Fibroblast of skin of right quadriceps (primary cell): Measurements from ENCODE around the gene CDC37L1.

Experiments
- DNase-seq: peaks from one replicate; pipeline ENCODE4 v3.0.0-alpha.2; 2013

CDC37L1 gene

DNA sequence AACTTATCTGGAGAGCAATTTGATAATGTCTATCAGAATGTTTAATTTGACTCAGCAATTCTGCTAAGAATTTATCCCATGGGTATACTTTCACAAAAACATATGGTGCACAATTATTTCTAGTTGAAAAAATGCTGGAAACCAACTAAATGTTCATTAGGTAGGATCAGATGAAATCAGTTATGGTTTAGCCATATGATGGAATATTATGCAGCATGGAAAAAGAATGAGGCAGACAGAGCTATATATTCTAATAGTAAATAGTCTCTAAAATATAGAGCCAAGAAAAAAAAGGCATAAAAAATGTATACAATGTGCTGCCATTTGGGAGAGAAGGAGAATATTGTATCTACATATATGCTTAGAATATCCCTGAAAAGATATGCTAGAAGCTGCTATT, 9.5 kb upstream of the CDC37L1 start:
- DNase-seq = no peak

DNA sequence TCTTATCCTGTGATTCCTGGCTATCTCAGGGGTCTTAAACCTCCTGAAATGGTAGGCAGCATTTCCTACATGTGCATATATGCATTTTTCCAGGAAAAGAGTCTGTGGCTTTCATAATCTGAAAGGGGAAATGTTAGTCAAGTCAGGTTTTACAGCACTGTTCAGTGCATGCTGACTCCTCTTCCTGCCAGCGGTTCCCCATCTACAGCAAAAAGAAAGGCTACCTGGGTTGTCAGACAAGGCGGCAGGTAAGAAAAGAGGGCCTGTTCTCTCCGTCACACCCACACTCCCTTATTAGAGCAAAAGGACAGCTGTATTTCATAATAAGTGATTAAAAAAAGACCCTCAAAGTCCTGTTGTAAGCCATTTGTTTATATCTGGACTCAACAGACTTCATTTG, 8.8 kb upstream of the CDC37L1 start:
- no peak for DNase-seq

DNA sequence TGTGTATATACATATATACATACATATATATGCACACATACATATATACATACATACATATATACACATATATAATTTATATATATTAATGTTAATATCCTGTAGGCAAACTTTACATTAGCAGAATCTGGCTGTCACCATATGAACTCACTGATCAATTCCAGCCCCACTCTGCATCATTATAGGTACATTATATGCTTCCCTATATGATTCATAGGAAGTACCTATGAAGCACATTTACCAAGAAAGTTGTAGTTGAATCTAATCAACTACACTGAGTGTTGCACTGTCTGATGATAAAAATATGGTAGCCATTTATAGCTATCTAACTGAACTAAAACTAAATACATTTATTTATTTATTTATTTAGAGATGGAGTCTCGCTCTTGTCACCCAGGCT, 7.6 kb upstream of the CDC37L1 start:
- DNase-seq = no peak

DNA sequence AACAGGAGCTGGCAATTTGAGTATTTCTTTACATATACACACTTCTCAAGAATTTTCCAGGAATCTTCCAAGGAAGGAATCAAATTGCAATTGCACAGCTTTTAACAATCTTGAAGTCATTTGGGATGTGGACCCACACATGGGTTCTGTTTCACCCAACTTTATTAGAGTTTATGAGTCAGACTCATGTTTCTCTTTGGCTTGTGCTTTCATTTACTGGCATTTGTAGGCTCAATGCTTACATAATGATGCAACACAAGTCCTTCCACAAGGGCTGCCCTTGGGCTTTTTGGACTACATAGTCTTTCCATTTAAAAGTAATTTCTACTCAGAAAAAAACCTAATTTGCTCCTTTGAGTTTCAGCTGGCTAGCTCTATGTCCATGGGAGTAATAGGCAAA, 4.6 kb upstream of the CDC37L1 start:
- DNase-seq = peak; percentile 95

DNA sequence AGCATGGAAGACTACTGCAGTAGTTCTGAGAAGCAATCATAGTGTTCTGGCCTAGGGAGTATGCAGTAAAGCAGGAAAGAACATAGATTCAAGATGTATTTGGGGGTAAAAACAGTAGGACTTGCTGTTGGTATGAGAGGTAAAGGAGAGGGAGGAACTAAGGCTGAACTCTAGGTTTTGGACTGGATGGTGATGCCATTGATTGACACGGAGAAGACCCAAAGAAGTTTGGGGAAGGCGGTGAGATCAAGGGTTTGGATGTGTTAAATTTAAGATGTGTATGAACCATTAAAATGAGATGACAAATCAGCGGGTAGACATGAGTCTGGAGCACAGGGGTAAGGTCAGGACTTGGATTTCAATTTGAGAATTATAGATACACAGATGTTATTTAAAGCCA, 2.0 kb upstream of the CDC37L1 start:
- DNase-seq = no peak

DNA sequence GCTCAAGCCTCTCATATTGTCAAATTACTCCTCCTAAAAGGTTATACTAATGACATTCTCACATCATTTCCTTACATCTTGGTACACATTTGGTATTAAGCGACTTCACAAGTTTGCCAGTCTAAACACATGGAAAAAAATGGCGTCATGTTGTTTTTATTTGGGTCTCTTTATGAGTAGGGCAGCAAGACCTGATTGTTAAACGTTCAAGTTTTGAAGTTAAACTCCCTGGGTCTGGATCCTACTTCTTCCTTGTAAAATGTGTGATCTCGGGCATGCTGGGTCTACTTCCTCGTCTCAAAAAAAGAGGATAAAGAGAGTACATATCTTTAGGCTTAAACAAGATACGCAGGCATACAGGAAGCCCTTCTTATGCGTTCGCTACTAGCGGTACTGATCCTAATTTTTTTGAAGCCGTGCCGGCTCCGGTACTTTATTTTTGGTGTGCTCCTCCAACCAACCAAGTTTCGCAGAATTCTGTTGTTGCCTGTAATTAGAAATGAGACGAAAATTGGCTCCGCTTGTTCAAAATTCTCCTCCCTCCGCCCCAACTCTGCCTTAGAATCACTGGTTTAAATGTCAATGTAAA, 596 bp upstream of the CDC37L1 start:
- peak; percentile 38 for DNase-seq

DNA sequence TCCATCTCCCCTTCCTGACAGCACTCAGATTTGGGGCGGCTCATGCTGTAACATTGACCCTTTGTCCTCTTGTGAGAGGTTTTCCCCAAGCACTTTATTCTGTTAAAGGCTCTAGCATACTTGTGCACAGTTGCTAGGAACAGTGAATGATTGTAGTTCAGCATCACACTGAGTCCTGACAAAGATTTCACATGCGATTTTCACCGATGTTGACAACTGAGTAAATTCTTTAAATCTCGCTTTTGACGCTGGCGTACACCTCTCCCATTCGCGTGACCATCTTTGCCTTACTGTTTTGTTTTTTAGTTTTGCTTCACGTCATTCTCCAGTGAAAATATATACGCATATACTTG, 780 bp downstream of the CDC37L1 start:
- DNase-seq = no peak

DNA sequence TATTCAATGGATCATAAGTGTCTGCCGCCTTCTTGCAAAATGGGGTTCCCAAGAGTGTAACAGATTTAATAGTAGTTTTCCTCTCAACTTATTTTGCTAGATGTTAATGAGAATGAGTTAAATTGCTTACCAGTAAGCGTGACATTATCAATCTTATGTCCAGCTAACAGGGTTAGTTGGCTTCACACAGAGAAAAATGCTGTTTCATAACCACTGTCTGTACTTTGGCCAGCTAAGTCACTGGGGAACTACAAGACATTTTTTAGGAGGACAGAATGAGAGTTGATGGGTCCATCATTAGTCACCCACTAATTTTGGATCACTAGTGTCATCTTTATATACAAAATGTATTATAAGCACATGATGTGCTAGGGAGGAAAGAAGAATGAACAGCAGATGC, 1.4 kb downstream of the CDC37L1 start:
- DNase-seq = peak; percentile 27

DNA sequence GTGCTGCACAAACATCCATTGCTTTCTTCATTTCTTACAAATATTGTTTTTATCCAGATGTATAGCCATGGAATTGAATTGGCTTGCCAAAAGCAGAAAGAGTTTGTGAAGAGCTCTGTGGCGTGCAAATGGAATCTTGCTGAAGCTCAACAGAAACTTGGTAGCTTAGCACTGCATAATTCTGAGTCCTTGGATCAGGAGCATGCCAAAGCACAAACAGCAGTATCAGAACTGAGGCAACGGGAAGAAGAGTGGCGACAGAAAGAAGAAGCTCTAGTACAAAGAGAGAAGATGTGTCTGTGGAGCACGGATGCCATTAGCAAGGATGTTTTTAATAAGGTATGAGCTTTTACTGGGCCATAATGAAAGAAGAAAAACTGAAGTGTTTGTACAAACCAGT, 5.5 kb downstream of the CDC37L1 start:
- no peak for DNase-seq

DNA sequence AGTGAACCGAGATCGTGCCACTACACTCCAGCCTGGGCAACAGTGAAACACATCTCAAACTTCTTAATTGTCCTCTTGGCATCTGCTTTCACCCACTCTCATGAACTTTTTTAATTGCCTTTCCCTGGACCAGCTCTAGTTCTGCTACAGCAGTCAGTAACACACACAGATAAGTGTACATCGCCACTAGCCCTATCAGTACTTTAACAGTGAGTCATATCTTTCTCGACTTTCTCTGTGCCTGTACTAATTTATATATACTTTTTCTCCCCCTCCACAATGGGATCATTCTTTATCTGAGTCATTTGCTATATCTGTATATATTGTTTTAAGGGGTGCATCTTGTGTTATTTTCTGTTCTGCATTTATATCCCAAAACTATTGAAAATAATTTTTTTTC, 6.7 kb downstream of the CDC37L1 start:
- no peak for DNase-seq

DNA sequence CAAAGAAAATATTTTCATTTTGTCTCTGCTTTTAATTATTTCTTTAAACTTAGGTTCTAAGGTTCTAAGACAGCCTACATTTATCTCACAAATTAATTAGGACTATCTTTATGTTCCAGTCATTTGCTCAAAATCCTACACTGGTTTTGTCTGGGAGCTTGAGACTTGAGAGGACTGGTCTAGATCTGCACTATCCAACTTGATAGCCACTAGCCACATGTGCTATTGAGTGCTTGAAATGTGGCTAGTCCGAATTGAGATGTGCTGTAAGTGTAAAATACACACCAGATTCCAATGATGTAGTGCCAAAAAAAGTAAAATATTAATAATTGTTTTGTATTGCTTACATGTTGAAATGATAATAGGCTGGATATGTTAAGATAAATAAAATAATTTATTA, 7.2 kb downstream of the CDC37L1 start:
- DNase-seq = no peak

DNA sequence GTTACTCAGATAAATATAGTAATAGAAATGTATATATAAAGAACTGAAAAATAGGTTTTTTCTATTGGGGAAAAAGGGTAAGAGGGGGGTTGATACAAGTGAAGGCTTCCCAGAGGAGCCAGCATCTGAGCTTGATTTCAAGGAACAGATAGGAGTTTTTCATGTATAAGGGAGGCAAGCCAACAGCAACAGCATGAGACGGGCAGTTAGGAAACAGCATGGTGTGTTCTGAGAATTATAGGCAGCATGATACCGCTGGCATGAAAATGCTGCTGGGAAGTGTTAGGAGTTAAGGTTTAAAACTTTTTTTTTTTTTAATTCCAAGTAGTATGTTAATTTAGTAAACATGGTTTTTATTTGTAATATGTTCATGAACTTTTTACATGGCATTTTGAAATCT, 9.7 kb downstream of the CDC37L1 start:
- no peak for DNase-seq

DNA sequence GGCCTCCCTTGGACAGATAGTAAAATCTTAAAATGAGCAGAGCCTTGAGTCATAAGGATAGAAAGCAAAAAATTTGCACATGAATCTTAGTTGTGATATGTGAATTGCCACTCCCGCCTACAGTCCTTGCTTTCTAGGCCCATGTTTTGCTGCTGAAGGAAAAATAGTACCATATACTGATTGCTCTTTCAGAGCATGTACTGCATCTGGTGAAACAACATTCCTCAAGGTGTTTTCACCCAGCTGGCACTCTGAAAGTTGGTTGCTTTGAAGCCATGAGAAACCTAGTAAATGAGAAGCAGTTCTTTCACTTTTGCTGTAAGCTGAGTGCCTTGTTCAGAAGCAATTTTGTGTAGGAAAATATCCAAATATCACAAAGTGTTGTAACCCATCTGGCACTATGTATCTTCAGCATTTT, 10.3 kb downstream of the CDC37L1 start:
- no peak for DNase-seq

DNA sequence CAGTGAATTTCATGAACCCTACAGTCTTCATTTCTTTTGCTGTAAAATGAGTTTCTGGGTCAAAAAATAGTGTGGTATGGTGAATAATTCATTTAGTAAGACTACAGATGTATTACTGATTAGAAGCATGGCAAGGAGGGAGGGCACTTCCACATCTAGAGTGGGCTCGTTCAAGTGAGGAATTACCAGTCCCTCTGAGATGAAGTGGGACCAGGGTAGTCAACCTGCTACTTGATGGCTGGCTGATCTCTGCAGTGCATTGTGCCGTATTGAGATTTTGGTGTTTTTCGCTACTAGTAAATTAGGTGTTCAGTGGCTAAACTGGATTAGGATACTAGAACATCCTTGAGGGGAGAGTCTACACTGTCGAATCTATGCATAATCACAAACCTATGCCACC, 10.8 kb downstream of the CDC37L1 start:
- DNase-seq = no peak

DNA sequence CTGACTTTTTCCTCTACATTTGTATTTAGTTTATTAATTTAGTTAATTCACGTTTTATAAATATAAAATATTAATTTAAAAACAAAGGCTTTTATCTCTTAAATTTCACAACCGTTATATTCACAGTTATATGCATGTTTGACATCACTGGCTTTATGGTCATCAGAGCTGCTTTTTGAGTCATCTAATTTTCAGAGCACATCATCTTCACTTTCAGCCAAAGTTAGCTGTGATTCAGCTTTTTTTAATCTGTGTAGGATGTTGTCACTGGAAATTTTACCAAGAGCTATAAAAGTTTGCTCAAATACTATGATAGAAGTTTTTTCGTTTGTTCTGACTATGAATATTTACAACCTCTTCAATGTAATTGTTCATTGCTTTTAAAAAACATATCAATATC, 12.4 kb downstream of the CDC37L1 start:
- DNase-seq = peak; percentile 56

DNA sequence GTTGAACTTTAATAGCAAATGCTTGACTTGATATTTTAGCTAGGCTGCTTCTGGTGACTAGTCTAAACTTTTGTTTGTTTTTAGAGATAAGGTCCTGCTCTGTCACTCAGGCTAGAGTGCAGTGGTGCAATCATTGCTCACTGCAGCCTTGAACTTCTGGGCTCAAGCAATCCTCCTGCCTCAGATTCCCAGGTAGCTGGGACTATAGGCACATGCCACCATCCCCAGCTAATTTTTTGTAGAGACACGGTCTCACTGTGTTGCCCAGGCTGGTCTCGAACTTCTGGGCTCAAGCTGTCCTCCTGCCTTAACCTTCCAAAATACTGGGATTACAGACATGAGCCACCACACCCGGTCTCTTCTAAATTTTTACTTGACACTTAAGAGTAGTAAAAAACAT, 20.7 kb downstream of the CDC37L1 start:
- no peak for DNase-seq

DNA sequence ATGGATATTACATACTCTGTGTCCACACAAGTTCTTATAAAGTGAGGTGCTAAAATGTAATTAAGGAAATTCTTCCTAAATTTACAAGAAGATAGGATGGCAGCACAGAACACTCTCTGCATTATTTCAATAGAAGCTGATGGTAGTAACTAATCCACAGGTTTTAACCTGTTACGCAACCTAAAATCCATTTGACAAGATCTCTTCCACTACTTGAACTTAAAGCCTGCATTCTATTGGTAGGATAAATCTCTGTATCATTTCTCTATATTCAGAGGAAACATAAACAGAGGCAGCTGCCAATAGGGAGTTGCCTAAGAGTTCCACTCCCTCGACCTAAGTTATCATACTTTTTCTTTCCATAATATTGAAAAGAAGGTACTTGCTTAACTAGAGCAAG, 21.6 kb downstream of the CDC37L1 start:
- no peak for DNase-seq

DNA sequence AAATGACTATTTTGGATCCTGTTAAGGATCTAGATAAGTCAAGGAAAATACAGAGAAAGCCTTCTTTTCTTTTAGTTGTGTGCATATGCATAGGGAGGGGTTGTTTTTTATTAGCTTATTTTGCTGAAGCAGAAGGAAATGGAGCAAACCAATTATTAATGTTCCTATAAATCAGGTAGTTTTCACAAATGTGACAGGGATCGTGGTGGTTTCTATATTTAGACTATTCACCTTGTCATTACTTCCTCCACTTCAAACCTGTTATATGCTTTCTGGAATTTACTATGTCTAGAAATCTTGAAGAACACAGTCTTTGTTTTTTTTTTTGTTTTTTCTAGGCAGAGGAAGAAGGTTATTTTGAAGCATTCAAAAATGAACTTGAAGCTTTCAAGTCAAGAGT, 22.2 kb downstream of the CDC37L1 start:
- DNase-seq = no peak

DNA sequence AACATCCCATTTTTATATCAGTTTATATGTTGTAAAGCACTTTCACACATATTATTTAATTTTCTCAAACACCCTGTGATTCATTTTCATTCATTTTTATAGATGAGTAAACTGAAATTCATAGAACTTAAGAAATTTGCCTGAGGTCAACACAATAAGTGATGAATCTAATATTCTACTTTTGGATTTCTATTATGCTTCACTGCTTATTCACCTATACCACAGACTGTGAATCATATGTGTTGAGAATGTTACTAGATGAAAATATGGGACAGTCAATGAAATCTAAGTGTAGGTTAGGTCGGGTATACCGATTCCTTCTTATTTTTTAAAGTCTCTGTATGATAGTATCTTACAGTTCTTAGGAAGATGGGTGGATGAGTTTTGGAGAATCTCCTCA, 24.8 kb downstream of the CDC37L1 start:
- DNase-seq = no peak

DNA sequence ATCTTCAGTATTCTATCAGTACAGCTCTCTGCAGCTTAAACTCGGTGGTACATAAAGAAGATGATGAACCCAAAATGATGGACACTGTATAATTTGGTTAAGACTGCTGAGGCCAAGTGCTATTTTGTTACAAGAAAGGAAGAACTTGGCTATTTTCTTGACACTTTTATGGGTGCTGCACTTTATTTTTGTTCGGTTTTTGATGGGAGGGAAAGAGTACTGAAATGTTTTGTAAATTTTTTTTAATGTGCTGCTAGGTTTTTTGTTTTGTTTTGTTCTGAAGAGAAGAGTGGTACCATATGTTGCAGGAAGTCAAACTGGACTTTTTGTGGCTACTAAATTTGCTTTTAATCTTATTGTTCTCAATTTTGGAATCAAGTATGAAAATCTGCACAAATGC, 26.7 kb downstream of the CDC37L1 start:
- no peak for DNase-seq

DNA sequence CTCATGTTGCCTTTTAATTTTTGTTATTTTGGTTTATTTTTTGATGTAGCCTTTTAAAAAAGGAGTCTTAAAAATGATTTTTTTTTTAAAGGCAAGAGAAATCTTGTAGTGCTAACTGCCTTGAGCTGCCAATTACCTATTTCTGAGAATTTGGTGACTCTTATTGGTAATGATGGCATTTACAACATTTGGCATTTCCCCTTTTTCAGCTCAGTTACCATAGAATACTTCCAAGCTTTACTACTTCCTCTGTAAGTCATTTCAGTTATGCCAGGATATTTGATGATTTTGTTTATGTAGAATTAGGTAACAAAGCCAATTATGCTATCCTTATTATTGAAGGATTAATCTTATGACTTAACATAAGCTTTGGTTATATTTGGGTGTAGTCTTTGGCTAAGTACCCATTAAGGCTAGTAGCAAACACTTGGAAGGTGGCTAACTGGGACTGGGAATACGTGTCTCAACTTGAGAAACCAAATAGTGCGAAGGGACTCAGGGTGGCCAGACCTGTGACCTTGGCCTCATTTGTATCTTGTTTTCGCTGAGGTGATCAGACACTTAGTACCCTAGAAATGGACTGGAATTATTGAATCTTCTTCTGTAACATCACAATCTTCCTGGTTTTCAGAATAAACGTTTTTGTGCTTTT, 27.7 kb downstream of the CDC37L1 start:
- no peak for DNase-seq

DNA sequence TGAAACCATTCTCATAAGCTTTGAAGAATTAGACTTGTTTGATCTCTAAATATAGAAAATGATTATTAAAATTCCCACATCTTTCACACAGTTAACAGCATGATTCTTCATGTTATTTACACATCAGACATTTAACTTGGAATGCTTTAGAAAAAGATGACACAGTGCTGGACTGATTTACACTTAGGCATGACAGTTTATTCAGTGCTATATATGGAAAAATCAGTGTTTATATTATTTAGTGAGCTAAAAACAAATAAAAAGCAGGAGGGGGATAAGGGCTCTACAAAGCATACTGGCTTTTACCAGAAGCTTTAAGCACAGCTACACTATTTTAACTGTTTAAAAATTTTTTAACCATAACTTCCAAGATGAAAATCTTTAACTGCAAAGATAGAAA, 30.0 kb downstream of the CDC37L1 start:
- no peak for DNase-seq

DNA sequence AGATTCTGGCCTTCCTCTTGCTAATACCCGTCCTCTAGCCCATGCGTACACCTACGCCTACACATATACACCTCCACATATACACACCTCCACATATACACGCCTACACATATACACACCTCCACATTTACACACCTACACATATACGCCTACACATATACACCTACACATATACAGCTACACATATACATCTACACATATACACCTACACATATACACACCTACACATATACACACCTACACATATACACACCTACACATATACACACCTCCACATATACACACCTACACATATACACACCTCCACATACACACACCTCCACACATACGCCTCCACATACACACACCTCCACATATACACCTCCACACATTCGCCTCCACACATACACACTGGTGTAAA, 34.5 kb downstream of the CDC37L1 start:
- DNase-seq = no peak

DNA sequence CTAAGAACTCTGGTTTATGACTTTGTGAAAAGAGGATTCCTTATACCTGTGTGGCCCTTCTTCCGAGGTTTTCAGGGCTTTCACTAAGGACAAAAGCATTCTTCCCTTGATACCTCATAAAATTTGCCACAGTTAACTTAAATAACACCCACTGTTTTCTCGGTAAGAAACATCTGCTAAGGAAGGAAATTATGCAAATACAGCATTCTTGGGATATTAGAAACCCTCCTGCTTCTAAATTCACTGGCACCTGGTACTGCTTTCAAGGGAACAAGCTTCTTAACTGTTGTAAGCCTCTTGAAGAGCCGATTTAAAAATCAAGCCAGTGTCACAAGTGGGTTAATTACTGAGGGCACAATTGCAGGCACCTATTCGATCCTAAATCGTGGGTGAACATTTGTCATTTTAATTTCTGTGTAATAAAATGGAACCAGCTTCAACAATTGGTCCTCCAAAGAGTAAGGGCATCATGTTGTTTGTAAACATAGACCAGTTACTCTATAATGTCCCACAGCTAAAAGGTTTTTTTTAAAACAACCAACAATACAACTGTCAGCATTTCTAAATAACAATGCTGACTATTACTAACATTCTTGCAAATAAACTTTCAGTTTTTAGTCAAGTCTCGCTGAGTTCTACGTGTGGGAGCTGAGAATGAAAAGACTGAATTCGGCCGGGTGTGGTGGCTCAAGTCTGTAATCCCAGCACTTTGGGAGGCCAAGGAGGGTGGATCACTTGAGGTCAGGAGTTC, 35.1 kb downstream of the CDC37L1 start:
- DNase-seq = no peak

DNA sequence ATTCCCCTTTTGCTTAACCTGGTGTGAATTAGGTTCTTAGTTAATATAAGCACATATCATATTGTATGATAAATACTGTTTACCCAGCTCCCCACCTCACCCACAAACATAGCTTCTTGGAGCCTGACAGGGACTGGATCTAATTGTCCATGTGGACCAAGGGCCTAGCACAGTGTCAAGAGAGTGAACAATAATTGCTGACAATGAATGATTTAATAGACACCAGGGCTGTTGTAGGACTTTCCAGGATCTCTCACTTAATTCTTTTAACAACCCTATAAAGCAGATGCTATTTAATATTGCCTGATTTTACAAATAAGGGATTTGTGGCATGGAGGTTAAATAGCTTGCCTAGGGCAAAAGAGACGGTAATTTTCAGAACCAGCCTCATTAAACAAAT, 36.8 kb downstream of the CDC37L1 start:
- no peak for DNase-seq
